NCI-H446 (cell line): ENCODE results near the gene GLIPR1L1.
"Not testable (repeated sequence)": the region's sequence is repeated elsewhere in the genome, so short reads cannot be mapped to it uniquely, and the experiment has no call there.

Source experiments
- DNase-seq, 2 experiments: peaks; one replicate each; lab custom pipeline; 2025; lab: John Stamatoyannopoulos, UW

GLIPR1L1 gene, protein sequence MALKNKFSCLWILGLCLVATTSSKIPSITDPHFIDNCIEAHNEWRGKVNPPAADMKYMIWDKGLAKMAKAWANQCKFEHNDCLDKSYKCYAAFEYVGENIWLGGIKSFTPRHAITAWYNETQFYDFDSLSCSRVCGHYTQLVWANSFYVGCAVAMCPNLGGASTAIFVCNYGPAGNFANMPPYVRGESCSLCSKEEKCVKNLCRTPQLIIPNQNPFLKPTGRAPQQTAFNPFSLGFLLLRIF

DNA sequence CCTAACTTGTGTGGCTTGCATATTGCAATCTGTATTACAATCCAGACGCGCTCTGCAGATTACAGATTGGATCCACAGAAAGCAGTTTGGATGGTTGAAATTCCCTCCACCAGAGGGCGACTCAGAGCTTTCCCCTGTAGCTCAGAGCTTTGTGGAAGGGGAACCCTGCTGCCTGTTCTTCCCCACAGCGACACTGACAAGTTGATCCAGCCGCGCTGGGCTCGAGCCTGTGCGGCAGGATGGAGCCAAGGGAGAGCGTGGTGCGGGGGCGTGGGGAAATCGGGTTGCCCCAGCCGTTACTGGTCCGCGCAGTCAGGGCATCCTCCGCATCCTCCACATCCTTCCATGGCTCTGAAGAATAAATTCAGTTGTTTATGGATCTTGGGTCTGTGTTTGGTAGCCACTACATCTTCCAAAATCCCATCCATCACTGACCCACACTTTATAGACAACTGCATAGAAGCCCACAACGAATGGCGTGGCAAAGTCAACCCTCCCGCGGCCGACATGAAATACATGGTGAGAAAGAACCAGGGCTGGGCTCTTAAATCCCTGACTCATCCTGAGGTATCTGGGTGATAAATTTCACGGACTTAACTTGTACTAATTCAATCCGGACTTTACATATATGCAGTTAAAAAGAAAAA is at the start of gene GLIPR1L1:
Gene GLIPR1L1 (plus strand): TSS at position 287 of the 647 bp plus-strand sequence. CDS start 59 bp downstream, at position 346.
- DNase-seq, result peak in 1 of 2 experiments; percentile 62

DNA sequence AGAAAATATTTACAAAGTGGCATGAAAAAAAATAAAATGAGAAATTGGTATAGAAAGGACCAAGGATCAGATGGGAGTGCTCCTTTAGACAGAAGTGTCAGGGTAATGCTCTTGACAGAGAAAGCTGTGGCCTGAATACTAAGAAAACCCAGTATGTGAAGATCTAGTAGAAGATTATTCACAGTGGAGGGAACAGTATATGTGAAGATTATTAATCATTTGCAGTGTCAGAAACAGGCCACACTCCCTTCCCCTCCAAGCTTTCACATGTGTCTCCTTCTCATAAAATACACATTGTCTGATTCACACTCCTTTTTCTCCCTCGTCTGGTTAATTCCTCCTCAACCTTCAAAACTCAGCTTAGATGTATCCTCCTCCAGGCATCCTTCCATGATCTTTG is 45.6 kb upstream of the GLIPR1L1 start:
- no peak for DNase-seq

GRCh38 chr12:75289753-75290152 is 44.7 kb upstream of the GLIPR1L1 start:
- DNase-seq, result peak; percentile 12 to 31

GRCh38 chr12:75291014-75291413 is 43.5 kb upstream of the GLIPR1L1 start:
- no peak for DNase-seq

GRCh38 chr12:75294336-75294735 is 40.1 kb upstream of the GLIPR1L1 start:
- no peak for DNase-seq

DNA sequence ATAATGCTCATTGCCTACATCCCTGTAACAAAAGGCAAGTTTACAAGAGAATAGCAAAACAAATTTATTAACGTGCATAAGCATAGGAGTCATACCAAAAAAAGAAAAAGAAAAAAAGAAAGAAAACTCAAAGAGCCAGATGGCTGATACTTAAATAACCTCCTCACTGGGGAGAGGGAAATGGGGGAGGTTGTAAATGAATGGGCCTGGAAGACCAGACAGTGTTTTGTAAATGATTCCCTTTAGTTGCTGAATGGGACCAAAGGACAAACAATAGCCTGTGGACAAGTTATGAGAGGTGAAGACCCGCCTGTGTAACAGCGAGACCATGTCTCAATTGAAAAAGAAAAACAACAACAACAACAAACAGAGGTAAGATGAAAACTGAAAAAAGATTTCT is 39.7 kb upstream of the GLIPR1L1 start:
- DNase-seq, result no peak

DNA sequence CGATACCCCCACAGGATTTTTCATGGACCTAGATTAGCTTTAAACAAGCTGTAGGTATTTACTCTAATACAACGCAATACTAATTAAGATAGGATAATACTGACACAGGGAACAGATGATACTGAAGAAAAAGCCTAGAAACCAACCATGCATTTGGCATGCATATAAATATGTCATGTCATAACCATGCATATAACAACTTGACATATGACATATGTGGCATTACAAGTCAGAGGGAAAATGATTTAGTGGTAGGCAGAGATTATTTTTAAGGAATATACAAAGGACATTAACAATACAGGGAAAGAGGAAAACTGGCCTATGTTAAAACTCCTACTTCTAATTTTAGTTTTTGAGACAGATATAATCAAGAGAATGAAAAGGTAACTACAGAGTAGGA is 32.2 kb upstream of the GLIPR1L1 start:
- DNase-seq, result no peak

GRCh38 chr12:75302781-75303180 is 31.7 kb upstream of the GLIPR1L1 start:
- DNase-seq, result peak in 1 of 2 experiments; percentile 37

DNA sequence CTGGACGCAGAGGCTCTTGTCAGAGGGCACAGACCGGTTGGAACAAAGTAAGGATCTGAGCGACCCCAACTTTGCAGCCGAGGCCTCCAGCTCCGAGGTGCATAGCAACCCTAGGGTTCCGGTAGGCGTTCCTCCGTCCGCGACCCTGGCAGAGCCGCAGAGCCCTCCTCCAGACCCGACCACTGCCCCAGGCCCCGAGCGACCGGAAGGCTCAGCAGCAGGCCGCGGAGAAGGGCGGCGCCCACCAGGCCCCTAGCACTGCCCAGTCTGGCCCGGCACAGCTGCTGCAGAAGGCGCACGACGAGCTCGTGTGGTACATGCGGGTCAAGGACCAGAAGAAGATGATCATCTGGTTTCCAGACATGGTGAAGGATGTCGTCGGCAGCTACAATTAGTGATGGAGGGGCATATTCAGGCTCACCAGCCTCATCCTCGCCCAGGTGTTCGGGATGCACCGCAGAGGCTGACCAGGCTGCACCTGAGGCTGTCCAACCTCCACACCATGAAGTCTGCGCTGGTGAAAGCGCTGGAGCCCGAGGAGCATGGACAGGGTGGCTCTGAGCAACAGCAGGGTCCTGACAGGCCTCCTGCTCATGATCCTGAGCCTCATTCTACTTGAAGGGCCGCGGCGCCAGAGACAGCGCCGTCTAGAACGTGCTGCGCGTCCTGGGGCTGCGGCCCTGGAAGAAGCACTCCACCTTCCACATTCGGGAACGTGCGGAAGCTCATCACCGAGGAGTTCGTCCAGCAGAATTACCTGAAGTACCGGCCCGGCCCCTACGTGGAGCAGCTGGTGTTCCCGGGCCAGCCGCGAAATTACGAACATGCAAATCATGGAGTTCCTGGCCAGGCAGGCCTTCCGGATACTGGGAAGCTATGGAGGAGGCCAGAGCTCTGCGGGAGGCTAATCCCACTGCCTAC is 28.8 kb upstream of the GLIPR1L1 start:
- no peak for DNase-seq

- DNase-seq, result no peak
These were observed 26.2 kb upstream of the GLIPR1L1 start for GRCh38 chr12:75308279-75308678.

- no peak for DNase-seq
These were observed 23.1 kb upstream of the GLIPR1L1 start for GRCh38 chr12:75311369-75311768.

GRCh38 chr12:75315518-75315917 is 19.0 kb upstream of the GLIPR1L1 start:
- DNase-seq, result no peak

- no peak for DNase-seq
These were observed 16.7 kb upstream of the GLIPR1L1 start for GRCh38 chr12:75317784-75318183.

DNA sequence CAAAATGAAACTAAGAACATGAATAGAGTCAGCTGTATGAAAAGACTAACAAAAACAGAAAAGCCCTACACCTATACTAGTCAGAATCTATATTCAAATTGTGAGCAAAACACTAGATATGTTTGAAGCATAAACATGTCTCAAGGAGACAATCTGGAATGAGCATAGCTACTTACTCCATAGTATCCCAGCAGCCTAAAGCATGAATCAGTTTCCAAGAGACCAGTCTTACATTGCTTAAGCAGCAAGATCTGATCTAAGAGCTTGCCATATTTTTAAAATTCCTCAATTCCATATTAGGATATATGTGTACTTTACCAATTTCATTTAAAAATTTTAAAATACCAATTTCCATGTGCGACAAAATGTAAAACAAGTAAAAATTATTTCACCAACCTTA is 12.0 kb upstream of the GLIPR1L1 start:
- no peak for DNase-seq

DNA sequence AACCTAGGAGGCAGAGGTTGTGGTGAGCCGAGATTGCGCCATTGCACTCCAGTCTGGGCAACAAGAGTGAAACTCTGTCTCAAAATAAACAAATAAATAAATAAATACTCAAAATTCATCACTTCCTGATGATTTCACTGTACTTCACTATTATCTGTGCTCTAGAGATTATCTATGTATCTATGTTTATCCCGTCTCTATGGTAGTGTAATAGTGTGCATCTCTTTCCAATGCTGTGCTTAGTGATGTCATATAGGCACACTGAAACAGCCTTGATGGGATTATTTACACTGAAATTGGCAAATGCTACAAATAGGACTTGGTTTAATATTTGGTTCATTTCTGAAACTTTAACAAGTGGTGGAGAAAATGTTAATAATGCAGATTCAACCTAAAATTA is 10.8 kb upstream of the GLIPR1L1 start:
- no peak for DNase-seq

- no peak for DNase-seq
These were observed 6.8 kb upstream of the GLIPR1L1 start for GRCh38 chr12:75327642-75328041.

- DNase-seq, result peak; percentile 38 to 87
These were observed 4.3 kb upstream of the GLIPR1L1 start, which contains the start of gene CAPS2 for GRCh38 chr12:75329918-75330826. Gene CAPS2 (minus strand): TSS chr12:75330324. CDS start chr12:75326498, 3,826 bp downstream.

GRCh38 chr12:75337905-75338304 is 3.4 kb downstream of the GLIPR1L1 start:
- no peak for DNase-seq

- DNase-seq, result no peak
These were observed 7.4 kb downstream of the GLIPR1L1 start for GRCh38 chr12:75341873-75342272.

DNA sequence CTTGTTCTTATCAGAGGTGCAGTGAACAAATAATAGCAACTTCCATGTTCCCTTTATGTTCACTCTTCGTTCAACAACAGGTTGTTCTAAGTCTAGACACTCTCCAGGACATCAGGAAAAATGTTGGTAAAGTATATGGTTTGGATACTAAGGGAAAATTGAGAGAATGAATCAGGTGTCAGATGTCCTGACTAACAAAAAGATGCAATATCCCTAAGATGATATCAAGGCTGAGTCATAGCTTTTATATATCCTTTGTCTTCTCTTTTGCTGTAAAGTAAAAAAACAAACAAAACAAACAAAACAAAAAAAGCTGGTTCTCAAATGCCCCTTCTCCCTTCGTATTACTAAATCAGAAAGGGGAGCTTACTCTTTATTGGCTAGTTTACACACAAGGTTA is 11.1 kb downstream of the GLIPR1L1 start:
- DNase-seq, result no peak

- not testable (repeated sequence) for DNase-seq
These were observed 11.7 kb downstream of the GLIPR1L1 start for GRCh38 chr12:75346215-75346614.
